ENCODE measurements around the gene MGAT1.
A peak's percentile ranks its signal among the peaks of the same experiment; 100 is the strongest.
"Not testable (repeated sequence)": the region's sequence is repeated elsewhere in the genome, so short reads cannot be mapped to it uniquely, and the experiment has no call there.

Gene MGAT1

GRCh38 chr5:180802325-180803180 lies at the start of gene MGAT1:
Gene MGAT1 (minus strand): TSS chr5:180802806. CDS start chr5:180792971, 9,835 bp downstream.
- DNase-seq (ENCODE audit: low read depth in 1 of 2, low spot score in 1 of 2): peak; percentile 41 to 64

GRCh38 chr5:180850434-180851078 lies 48.0 kb upstream of the MGAT1 start:
- DNase-seq (ENCODE audit: low read depth in 1 of 2, low spot score in 1 of 2): no peak

GRCh38 chr5:180849827-180850226 lies 47.2 kb upstream of the MGAT1 start:
- DNase-seq (ENCODE audit: low read depth in 1 of 2, low spot score in 1 of 2): no peak

- no peak for DNase-seq (ENCODE audit: low read depth in 1 of 2, low spot score in 1 of 2)
Observed at GRCh38 chr5:180848878-180849277, 46.3 kb upstream of the MGAT1 start.

- DNase-seq (ENCODE audit: low read depth in 1 of 2, low spot score in 1 of 2): no peak
Observed at GRCh38 chr5:180848265-180848664, 45.7 kb upstream of the MGAT1 start.

GRCh38 chr5:180847026-180847425 lies 44.4 kb upstream of the MGAT1 start:
- no peak for DNase-seq (ENCODE audit: low read depth in 1 of 2, low spot score in 1 of 2)

DNA sequence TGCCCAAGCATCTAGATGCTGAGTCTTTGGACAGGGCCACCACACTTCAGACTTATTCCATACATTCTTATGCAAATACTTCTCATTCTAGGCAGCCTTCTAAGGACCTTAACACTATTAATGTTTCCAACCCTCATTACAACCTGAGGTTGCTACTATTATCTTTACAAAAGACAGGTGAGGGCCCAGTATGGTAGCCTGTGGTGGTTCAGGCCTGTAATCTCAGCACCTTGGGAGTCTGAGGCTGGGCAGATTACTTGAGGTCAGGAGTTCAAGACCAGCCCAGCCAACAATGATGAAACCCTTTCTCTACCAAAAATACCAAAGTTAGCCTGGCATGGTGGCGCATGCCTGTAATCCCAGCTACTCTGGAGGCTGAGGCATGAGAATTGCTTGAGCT lies 42.3 kb upstream of the MGAT1 start:
- no peak for DNase-seq (ENCODE audit: low read depth in 1 of 2, low spot score in 1 of 2)

GRCh38 chr5:180844432-180844831 lies 41.8 kb upstream of the MGAT1 start:
- no peak for DNase-seq (ENCODE audit: low read depth in 1 of 2, low spot score in 1 of 2)

GRCh38 chr5:180839935-180840334 lies 37.3 kb upstream of the MGAT1 start:
- DNase-seq (ENCODE audit: low read depth in 1 of 2, low spot score in 1 of 2): no peak

DNA sequence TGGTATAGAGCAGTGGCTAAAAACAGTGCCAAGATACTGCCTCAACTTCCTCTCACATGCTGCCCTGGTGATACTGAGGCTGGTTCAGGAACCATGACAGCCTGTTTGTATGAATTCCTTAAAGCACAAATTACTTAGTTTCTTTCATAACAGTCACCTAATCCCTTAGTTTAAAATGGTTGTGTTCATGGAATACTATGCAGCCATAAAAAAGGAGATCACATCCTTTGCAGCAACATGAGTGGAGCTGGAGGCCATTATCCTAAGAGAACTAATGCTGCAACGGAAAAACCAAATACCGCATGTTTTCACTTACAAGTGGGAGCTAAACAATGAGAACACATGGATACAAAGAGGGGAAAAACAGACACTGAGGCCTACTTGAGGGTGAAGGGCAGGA lies 36.6 kb upstream of the MGAT1 start:
- DNase-seq (ENCODE audit: low read depth in 1 of 2, low spot score in 1 of 2): no peak

GRCh38 chr5:180837478-180837877 lies 34.9 kb upstream of the MGAT1 start:
- DNase-seq (ENCODE audit: low read depth in 1 of 2, low spot score in 1 of 2): no peak

GRCh38 chr5:180832638-180833068 lies 30.0 kb upstream of the MGAT1 start:
- peak in 1 of 2 donors; percentile 51 for DNase-seq (ENCODE audit: low read depth in 1 of 2, low spot score in 1 of 2)

GRCh38 chr5:180831139-180832093 lies 28.8 kb upstream of the MGAT1 start:
- DNase-seq (ENCODE audit: low read depth in 1 of 2, low spot score in 1 of 2): peak; percentile 49 to 68

DNA sequence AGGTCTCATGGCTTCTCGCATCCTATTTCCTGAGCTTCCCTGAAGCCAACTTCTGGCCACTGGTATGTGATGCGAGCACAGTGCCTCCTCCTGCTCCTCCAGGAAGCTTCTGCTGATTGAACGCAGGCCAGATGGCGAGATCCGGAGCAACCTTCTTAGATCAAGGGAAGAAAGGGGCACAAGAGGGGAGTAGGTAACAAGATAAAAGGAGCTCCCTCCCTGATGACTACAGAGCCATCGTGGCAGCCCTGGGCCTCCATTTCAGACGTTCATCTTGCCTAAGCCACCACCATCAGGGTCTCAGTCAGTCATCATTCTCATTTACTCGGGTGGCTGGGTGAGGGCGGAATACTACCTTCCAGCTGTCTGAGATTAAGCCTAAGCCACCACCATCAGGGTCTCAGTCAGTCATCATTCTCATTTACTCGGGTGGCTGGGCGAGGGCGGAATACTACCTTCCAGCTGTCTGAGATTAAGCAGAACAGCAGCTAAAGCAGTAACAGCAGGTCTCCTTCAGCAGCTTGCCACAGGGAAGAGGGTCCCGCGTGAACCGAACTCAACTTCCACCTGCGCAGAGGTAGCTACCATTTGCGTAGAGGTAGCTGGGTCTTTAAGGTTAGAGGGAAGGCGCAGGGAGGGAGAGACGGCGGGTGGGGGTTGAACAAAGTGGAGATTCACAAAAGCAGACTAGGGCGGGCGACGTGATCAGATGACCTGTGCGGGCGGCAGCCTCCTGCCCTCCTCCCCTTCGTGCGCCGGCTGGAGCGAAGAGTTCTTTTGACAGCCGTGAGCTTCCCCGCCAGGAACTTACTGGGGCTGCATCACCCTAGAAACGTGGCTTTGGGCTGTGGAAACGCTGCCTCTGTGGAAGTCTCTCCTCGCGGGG lies 27.9 kb upstream of the MGAT1 start:
- peak; percentile 45 to 52 for DNase-seq (ENCODE audit: low read depth in 1 of 2, low spot score in 1 of 2)

- no peak for DNase-seq (ENCODE audit: low read depth in 1 of 2, low spot score in 1 of 2)
Observed at GRCh38 chr5:180829726-180830125, 27.1 kb upstream of the MGAT1 start.

DNA sequence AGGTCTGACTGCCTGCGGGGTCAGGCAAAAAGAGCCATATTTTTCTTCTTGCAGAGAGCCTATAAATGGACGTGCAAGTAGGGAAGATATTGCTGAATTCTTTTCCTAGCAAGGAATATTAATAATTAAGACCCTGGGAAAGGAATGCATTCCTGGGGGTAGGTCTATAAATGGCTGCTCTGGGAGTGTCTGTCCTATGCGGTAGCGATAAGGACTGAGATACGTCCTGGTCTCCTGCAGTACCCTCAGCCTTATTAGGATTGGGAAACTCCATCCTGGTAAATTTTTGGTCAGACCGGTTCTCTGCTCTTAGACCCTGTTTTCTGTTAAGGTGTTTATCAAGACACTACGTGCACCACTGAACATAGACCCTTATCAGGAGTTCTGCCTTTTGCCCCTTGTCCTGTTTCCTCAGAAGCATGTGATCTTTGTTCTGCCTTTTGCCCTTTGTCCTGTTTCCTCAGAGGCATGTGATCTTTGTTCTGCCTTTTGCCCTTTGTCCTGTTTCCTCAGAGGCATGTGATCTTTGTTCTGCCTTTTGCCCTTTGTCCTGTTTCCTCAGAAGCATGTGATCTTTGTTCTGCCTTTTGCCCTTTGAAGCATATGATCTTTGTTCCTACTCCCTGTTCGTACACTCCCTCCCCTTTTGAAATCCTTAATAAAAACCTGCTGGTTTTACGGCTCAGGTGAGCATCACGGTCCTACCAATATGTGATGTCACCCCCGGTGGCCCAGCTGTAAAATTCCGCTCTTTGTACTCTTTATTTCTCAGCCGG lies 26.3 kb upstream of the MGAT1 start:
- DNase-seq (ENCODE audit: low read depth in 1 of 2, low spot score in 1 of 2): not testable (repeated sequence)

- DNase-seq (ENCODE audit: low read depth in 1 of 2, low spot score in 1 of 2): not testable (repeated sequence)
Observed at GRCh38 chr5:180827374-180827773, 24.8 kb upstream of the MGAT1 start.

DNA sequence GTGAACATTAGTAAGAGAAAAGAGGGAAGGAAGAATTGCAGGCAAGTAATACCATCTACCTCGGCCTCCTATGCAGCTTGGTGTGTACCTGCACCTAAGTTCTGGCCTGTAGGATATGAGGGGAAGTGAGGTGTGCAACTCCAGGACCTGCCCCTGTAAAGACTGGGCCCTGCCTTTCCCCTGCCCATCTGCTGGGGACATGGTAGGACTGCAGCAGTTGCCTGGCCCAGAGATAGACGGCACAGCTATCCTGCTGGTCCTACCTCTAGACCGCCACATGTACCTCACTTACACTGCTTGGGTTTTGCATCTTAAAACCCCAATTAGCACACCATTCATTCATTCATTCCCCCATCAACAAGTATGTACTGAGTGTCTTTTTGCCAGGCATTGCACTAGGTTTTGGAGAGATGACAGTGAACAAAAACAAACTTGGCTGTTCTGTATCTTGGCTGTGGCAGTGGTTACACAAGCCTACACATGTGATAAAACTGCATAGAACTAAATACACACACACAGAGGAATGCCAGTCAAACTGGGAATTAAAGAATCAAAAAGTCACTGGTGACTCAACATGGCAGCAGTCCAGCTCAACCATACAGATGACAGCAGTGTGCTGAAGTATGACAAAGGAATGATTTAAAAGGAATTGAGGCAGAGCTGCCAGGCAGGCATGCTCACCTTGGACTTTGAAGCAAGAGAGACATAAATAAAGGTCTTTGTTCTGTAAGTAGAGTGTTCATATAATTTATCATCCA lies 23.3 kb upstream of the MGAT1 start:
- DNase-seq (ENCODE audit: low read depth in 1 of 2, low spot score in 1 of 2): no peak
